ENCODE results near the gene FAM13A.
"Not testable (repeated sequence)": the region's sequence is repeated elsewhere in the genome, so short reads cannot be mapped to it uniquely, and the experiment has no call there.

Gene FAM13A

GRCh38 chr4:89042055-89042454 lies 14.9 kb downstream of the FAM13A start:
- no peak for DNase-seq (ENCODE audit: low read depth)

- DNase-seq (ENCODE audit: low read depth) = no peak
These were observed 17.2 kb downstream of the FAM13A start for GRCh38 chr4:89039730-89040338.

DNA sequence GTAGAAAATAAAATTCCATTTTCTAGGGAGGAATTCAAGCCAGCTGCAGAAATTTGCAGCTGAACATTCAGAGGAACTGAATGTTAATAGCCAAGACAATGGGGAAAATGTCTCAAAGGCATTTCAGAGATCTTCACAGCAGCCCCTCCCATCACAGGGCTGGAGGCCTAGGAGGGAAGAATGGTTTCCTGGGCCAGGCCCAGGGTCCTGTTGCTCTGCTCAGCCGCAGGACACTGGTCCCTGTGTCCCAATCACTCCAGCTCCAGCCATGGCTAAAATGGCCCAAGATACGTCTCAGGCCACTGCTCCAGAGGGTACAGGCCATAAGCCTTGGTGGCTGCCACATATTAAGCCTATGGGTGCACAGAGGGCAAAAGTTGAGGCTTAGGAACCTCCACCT lies 20.4 kb downstream of the FAM13A start:
- no peak for DNase-seq (ENCODE audit: low read depth)

- no peak for DNase-seq (ENCODE audit: low read depth)
These were observed 25.7 kb downstream of the FAM13A start for GRCh38 chr4:89031272-89031671.

GRCh38 chr4:89029591-89029990 lies 27.4 kb downstream of the FAM13A start:
- DNase-seq (ENCODE audit: low read depth) = no peak

DNA sequence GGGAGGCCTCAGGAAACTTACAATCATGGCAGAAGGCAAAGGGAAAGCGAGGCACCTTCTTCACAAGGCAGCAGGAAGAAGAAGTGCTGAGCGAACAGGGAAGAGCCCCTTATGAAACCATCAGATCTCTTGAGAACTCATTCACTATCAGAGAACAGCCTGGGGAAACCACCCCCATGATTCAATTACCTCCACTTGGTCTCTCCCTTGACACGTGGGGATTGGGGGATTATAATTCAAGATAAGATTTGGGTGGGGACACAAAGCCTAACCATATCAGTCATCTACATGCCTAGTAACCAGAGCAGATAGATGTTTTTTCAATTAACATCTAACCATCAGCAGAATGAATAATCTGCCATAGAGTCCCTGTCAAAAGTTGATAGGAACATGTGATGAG lies 30.4 kb downstream of the FAM13A start:
- no peak for DNase-seq (ENCODE audit: low read depth)

- DNase-seq (ENCODE audit: low read depth) = peak; percentile 60
These were observed 32.8 kb downstream of the FAM13A start for GRCh38 chr4:89024051-89024675.

DNA sequence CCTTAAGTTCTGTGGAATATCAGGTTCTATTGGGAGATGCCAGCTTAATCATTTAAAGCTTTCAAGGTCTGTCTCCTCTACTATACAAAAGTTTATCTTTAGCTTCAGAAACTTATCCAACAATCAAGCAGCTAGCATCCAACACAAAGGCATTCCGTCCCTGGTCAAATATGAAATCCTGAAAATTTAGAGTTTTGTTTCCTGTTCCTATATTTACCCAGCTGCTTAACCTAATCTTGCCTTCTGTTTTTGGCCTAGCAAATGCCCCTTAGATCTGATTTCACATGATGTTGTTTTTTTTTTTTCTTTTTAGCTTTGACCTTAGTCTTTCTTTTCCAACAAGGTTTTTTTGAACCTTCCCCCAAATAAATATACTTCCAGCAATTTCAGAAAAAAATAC lies 33.8 kb downstream of the FAM13A start:
- DNase-seq (ENCODE audit: low read depth) = no peak

- no peak for DNase-seq (ENCODE audit: low read depth)
These were observed 34.4 kb downstream of the FAM13A start for GRCh38 chr4:89022426-89023128.

- no peak for DNase-seq (ENCODE audit: low read depth)
These were observed 35.3 kb downstream of the FAM13A start for GRCh38 chr4:89021684-89022083.

GRCh38 chr4:89021062-89021461 lies 35.9 kb downstream of the FAM13A start:
- no peak for DNase-seq (ENCODE audit: low read depth)

DNA sequence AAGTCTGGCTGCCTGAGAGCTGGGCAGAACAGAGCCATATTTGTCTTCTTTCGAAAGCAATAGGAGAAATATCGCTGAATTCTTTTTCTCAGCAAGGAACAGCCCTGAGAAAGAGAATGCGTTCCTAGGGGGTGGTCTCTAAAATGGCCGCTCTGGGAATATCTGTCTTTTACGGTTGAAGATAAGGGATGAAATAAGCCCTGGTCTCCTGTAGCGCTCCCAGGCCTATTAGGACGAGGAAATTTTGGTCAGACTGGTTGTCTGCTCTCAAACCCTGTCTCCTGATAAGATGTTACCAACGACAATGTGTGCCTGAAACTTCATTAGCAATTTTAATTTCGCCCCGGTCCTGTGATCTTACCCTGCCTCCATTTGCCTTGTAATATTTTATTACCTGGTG lies 42.1 kb downstream of the FAM13A start:
- not testable (repeated sequence) for DNase-seq (ENCODE audit: low read depth)

- no peak for DNase-seq (ENCODE audit: low read depth)
These were observed 47.1 kb downstream of the FAM13A start for GRCh38 chr4:89009761-89010369.

GRCh38 chr4:89009115-89009514 lies 47.9 kb downstream of the FAM13A start:
- DNase-seq (ENCODE audit: low read depth) = no peak

DNA sequence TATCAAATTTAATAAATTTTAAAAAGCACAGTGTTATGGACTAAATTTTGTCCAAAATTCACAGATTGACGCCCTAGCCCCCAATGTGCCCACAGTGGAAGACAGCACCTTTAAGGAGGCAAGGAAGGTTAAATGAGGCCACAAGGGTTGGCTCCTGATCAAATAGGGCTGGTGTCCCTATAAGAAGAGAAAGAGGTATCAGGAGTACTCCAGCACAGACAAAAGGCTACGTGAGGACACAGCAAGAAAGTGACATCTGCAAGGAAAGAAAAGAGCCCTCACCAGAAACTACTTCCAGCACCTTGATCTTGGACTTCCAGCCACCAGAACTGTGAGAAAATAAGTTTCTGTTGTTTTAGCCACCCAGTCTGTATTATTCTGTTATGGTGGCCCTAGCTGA lies 48.8 kb downstream of the FAM13A start:
- no peak for DNase-seq (ENCODE audit: low read depth)

DNA sequence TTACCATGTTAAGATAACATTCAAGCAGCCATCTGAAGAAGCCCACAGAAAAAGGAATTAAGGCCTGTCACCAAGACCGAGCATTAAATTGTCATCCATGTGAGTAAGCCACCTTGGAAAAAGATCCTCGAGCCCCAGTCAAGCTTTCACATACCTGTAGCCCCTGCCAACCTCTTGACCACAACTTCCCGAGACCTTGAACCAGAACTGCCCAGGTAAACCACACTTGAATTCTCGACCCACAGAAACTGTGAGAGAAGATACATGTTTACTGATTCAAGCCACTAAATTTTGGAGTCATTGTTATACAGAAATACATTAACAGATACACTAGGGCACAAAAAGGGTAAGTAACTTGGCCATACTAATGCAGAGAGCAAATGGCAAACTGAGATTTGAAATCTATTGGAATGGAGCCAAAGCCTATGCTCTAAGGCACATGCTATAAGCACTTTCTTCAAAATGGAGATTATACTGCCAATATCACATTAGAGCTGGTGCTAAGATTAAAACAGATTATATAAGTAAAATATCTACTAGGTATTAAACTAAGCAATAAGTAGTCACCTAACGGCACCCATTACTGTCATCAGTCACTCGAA lies 49.5 kb downstream of the FAM13A start:
- DNase-seq (ENCODE audit: low read depth) = no peak

- DNase-seq (ENCODE audit: low read depth) = no peak
These were observed 50.7 kb downstream of the FAM13A start for GRCh38 chr4:89006307-89006706.

DNA sequence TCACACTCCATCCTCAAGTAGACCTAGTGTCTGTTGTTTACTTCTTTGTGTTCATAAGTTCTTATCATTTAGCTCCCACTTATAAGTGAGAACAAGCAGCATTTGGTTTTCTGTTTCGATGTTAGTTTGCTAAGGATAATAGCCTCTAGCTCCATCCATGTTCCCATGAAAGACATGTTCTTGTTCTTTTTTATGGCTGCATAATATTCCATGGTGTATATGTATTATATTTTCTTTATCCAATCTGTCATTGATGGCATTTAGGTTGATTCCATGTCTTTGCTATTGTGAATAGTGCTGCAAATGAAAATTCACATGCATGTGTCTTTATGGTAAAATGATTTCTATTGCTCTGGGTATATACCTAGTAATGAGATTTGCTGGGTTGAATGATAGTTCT lies 51.9 kb downstream of the FAM13A start:
- not testable (repeated sequence) for DNase-seq (ENCODE audit: low read depth)

- no peak for DNase-seq (ENCODE audit: low read depth)
These were observed 55.1 kb downstream of the FAM13A start for GRCh38 chr4:89001647-89002445.

DNA sequence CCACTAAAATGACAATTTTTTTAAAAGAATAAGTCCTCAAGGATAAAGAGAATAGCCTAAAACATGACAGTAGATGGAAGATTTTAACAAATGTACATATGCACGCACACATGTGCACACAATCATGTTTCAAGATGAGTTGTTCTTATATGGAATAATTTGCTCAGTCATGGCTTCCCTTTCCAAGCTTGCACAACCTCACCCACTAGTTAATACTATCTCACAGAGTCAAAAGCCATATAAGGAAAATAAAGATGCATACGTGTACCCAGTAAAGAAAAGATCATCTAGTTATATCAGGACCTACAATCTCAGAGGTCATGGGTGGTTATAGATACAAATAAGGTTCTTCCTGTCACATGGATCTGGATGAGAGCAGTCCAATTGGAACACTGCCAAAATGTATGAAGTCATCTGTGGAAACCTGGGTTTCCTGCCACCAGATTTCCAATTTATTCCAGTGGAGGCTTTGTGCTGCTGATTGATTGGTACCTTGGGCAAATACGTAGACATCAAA lies 56.1 kb downstream of the FAM13A start:
- DNase-seq (ENCODE audit: low read depth) = no peak

DNA sequence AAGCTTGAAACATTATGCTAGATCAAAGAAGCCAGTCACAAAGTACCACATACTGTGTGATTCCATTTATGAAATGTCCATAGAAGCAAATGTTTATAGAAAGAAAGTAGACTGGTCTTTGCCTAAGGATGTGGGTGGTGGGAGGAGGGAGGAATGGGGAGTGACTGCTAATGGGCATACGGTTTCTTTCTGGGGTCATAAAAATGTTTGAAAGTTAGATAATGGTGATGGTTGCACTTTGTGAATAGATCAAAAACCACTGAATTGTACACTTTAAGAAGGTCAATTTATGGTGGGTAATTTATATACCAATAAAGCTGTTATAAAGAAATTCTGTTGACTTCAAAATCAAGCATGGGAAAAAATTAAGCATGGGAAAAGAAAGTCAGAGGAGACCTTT lies 56.6 kb downstream of the FAM13A start:
- no peak for DNase-seq (ENCODE audit: low read depth)
